Mucosa of gallbladder (tissue), 1 donor: ENCODE measurements around the gene DCAF7. TPM values are rescaled to one million over a fixed set of nuclear protein-coding genes. Genes with fewer than 3 reads are reported as not detected.

ENCODE experiments used
- DNase-seq: peaks from one replicate; pipeline ENCODE4 v3.0.0-alpha.2; 2020; ENCODE audit warnings: low spot score
- total RNA-seq: library from RNA; stranded (reverse); gene quantifications from one replicate; pipeline ENCODE4 v1.2.1, GENCODE V29; 2021
- donor health status: DM: no; HTN: no; CAD: no.

The DCAF7 gene
- total RNA-seq = 81.8 TPM

- DNase-seq = peak; percentile 100
Measured at GRCh38 chr17:63549946-63550816, at the start of gene DCAF7. TSS of gene DCAF7 (plus strand) at chr17:63550477. CDS start at chr17:63550678, 201 bp downstream.

- no peak for DNase-seq
Measured at GRCh38 chr17:63500543-63501390, 49.5 kb upstream of the DCAF7 start.

- no peak for DNase-seq
Measured at GRCh38 chr17:63503341-63503705, 47.0 kb upstream of the DCAF7 start.

GRCh38 chr17:63504261-63504660 lies 46.0 kb upstream of the DCAF7 start:
- DNase-seq = no peak

GRCh38 chr17:63505341-63505740 lies 44.9 kb upstream of the DCAF7 start:
- no peak for DNase-seq

- no peak for DNase-seq
Measured at GRCh38 chr17:63506627-63507026, 43.6 kb upstream of the DCAF7 start.

- no peak for DNase-seq
Measured at GRCh38 chr17:63511331-63511730, 38.9 kb upstream of the DCAF7 start.

- DNase-seq = no peak
Measured at GRCh38 chr17:63512388-63512787, 37.9 kb upstream of the DCAF7 start.

- no peak for DNase-seq
Measured at GRCh38 chr17:63512896-63513644, 37.2 kb upstream of the DCAF7 start.

- DNase-seq = no peak
Measured at GRCh38 chr17:63514477-63514876, 35.8 kb upstream of the DCAF7 start.

GRCh38 chr17:63514974-63515373 lies 35.3 kb upstream of the DCAF7 start:
- no peak for DNase-seq

GRCh38 chr17:63515426-63515825 lies 34.9 kb upstream of the DCAF7 start:
- DNase-seq = no peak

- no peak for DNase-seq
Measured at GRCh38 chr17:63516910-63517824, 33.1 kb upstream of the DCAF7 start.

- DNase-seq = no peak
Measured at GRCh38 chr17:63517825-63518534, 32.3 kb upstream of the DCAF7 start.

GRCh38 chr17:63519116-63519881 lies 31.0 kb upstream of the DCAF7 start:
- DNase-seq = no peak

GRCh38 chr17:63519972-63520882 lies 30.1 kb upstream of the DCAF7 start:
- peak; percentile 71 for DNase-seq

- no peak for DNase-seq
Measured at GRCh38 chr17:63523253-63523855, 26.9 kb upstream of the DCAF7 start, which contains the start of gene KCNH6. TSS of gene KCNH6 (plus strand) at chr17:63523358. CDS start at chr17:63523414, 56 bp downstream.

GRCh38 chr17:63524051-63524450 lies 26.2 kb upstream of the DCAF7 start:
- no peak for DNase-seq
